MM.1S (cell line): Measurements from ENCODE around the gene VAV2.

Experiments used
- DNase-seq: peaks from one replicate; pipeline ENCODE4 v3.0.0-alpha.2; 2015
- H2AFZ ChIP-seq: fragments of 300-600 bp; sonication (generic); 2 replicates; pipeline ENCODE4 v1.6.0; 2016; ENCODE audit warnings: antibody characterized with exemption, low read length
- H3F3A ChIP-seq: fragments of 300-600 bp; sonication (generic); 2 replicates; pipeline ENCODE4 v1.6.1; 2016; ENCODE audit warnings: mild to moderate bottlenecking, antibody characterized with exemption, low read length, moderate library complexity, mixed read lengths; ENCODE audit not compliant: insufficient read depth
- H3K27ac ChIP-seq: fragments of 300-600 bp; sonication (generic); 2 replicates; pipeline ENCODE4 v1.5.1; 2016; ENCODE audit warnings: mild to moderate bottlenecking, low read length
- H3K27me3 ChIP-seq: fragments of 300-600 bp; sonication (generic); replicated peaks from 2 replicates; pipeline ENCODE4 v1.6.0; 2016; ENCODE audit warnings: low read length; ENCODE audit not compliant: insufficient read depth
- H3K36me3 ChIP-seq: fragments of 300-600 bp; sonication (generic); replicated peaks from 2 replicates; pipeline ENCODE4 v1.6.1; 2016; ENCODE audit warnings: mild to moderate bottlenecking, low read length, mixed read lengths; ENCODE audit not compliant: insufficient read depth
- H3K4me1 ChIP-seq: fragments of 300-600 bp; sonication (generic); 2 replicates; pipeline ENCODE4 v1.6.1; 2016; ENCODE audit warnings: low read length, mixed read lengths
- H3K4me2 ChIP-seq: fragments of 300-600 bp; sonication (generic); 2 replicates; pipeline ENCODE4 v1.6.0; 2016; ENCODE audit warnings: low read depth, low read length
- H3K4me3 ChIP-seq: fragments of 300-600 bp; sonication (generic); 2 replicates; pipeline ENCODE4 v1.5.1; 2016; ENCODE audit warnings: low read length, mixed read lengths
- H3K79me2 ChIP-seq: fragments of 300-600 bp; sonication (generic); 2 replicates; pipeline ENCODE4 v1.6.1; 2016; ENCODE audit warnings: mixed run types, low read length, mixed read lengths
- H3K9ac ChIP-seq: fragments of 300-600 bp; sonication (generic); 2 replicates; pipeline ENCODE4 v1.6.1; 2016; ENCODE audit warnings: low read length, mixed read lengths
- H3K9me2 ChIP-seq: fragments of 300-600 bp; sonication (generic); replicated peaks from 2 replicates; pipeline ENCODE4 v1.6.1; 2016; ENCODE audit warnings: mild to moderate bottlenecking, low read length, mixed read lengths; ENCODE audit not compliant: insufficient read depth
- H3K9me3 ChIP-seq: fragments of 300-600 bp; sonication (generic); replicated peaks from 2 replicates; pipeline ENCODE4 v1.6.1; 2016; ENCODE audit warnings: mild to moderate bottlenecking, low read length, mixed read lengths; ENCODE audit not compliant: insufficient read depth
- H4K20me1 ChIP-seq: fragments of 300-600 bp; sonication (generic); 2 replicates; pipeline ENCODE4 v1.6.1; 2016; ENCODE audit warnings: mild to moderate bottlenecking, low read length, moderate library complexity, mixed read lengths; ENCODE audit not compliant: insufficient read depth
- EZH2 ChIP-seq: fragments of 300-600 bp; sonication (generic); optimal IDR thresholded peaks from 2 replicates; pipeline ENCODE3; 2017; ENCODE audit warnings: low read depth, mild to moderate bottlenecking, antibody characterized with exemption, low read length, mixed read lengths
- EZH2phosphoT487 ChIP-seq: fragments of 300-600 bp; sonication (generic); IDR thresholded peaks from 2 replicates; pipeline ENCODE4 v1.6.1; 2018; ENCODE audit warnings: antibody characterized with exemption, low read length
- TF ChIP-seq, protein P1 (sequence below): fragments of 300-600 bp; sonication (generic); IDR thresholded peaks from 2 replicates; pipeline ENCODE4 v1.5.1; 2016; ENCODE audit warnings: antibody characterized with exemption, low read length, mixed read lengths

Gene VAV2

DNA sequence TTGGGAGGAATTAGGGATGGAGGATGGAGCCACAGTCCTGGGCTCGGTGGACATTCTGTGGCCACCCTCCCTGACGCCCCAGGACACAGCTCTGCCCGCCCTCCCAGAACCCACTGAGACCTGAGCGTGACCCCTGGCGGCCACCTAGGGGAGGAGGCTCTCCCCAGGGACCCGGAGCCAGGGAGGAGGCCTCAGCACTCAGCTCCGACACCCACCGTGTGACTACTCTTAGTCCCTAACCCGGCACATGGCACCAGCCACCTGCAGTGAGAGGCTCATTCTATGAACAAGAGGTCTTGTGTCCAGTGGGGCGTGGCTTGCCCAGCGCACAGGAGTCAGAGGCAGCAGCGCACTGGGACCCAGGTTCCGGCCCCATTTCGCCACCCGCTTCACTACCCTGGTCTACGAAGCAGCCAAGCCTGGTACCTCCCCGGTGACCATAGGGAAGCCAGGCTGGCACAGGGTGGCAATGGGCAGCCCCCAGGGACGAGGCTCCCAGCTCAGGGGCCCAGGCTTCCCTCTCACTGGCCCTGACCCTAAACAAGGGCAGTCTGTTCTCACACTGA lies 264.2 kb downstream of the VAV2 start:
- Histone ChIP-seq H3F3A (no peaks in the 10 kb centered on the region), H3K4me3 (no peak overlapping the region), H2AFZ (no peak overlapping the region), H3K9me2 (no peaks in the 10 kb centered on the region), H3K4me1 (no peaks in the 10 kb centered on the region), H3K9ac (no peak overlapping the region), H3K79me2 (no peaks in the 10 kb centered on the region), H3K9me3 (no peaks in the 10 kb centered on the region), H4K20me1 (no peaks in the 10 kb centered on the region), H3K27ac (no peak overlapping the region), H3K36me3 (no peaks in the 10 kb centered on the region), H3K4me2 (no peak overlapping the region), H3K27me3 (peaks cover 95% of the 10 kb centered on the region)
- TF ChIP-seq EZH2phosphoT487 (no peak), EZH2 (no peak)
- TF ChIP-seq, protein P1, sequence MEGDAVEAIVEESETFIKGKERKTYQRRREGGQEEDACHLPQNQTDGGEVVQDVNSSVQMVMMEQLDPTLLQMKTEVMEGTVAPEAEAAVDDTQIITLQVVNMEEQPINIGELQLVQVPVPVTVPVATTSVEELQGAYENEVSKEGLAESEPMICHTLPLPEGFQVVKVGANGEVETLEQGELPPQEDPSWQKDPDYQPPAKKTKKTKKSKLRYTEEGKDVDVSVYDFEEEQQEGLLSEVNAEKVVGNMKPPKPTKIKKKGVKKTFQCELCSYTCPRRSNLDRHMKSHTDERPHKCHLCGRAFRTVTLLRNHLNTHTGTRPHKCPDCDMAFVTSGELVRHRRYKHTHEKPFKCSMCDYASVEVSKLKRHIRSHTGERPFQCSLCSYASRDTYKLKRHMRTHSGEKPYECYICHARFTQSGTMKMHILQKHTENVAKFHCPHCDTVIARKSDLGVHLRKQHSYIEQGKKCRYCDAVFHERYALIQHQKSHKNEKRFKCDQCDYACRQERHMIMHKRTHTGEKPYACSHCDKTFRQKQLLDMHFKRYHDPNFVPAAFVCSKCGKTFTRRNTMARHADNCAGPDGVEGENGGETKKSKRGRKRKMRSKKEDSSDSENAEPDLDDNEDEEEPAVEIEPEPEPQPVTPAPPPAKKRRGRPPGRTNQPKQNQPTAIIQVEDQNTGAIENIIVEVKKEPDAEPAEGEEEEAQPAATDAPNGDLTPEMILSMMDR, result 0 out of 2 replicates have a peak, but pooled peaks have one; percentile 6
- DNase-seq, result no peak

DNA sequence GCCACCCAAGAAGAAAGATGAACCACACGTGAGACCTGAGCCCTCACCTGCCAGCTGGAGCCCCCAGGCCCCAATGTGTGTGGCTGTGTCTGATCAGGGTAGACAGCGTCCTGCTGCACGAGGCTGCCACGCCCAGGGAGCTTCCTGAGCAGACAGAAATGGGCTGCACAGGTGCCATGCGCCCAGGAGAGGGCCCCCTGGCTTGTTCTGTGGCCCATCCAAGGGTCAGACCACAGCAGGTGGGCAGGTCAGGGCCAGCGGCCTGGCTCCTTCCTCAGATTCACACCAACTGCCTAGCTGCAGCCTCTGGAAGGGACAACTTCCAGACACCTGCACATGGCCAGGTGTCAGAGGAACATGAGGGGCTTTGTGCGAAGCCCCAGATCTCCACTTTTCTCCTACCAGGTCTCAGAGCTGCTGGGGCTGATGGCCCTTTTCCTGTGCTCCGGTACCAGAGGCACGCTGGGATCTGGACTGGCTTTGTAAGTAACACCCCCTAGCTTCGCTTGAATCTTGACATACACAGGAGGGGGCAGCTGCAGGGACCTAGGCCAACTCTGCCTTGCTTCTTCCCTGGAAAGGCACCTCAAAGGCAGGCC lies 264.7 kb downstream of the VAV2 start:
- Histone ChIP-seq H3K9me2 (no peaks in the 10 kb centered on the region), H3K79me2 (no peaks in the 10 kb centered on the region)

DNA sequence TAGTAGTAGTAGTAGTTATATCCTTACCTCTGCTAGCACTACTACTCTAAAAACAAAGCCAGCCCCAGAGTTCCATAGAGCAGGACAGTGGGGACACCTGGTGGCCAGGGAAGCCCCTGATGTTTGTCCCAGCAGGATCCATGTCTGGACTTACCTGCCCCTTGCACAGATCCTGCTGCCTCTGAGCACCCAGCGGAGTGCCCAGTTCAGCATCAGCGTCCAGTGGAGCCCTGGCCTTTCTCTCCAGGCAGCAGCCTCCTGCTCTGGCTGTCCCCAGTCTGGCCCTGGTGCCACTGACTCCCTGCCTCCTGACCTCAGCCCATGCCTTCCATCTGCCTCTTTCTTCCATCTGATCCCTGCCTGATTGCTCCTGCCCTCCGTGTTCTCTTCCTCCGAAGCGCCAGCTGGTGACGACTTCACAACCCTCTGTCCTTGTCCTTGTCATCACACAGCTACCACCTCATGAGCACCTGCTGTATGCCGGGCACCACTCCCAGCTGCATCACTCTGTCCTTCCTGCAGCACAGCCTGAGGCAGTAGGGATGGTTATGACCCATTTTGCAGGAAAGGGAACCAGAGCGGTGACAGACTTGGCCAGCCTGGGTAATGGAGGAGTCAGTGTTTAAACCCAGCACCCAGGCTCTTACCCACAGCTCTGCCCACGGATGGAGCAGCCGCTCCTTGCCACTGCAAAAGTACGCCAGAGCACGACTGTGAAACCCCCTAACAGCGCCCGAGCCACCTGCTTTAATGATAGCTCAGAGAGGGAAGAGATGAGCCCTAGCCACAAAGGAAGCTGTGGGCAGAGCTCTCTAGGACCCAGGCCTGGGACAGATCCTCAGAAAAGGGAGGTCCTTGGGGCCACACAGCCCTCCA lies 265.5 kb downstream of the VAV2 start:
- Histone ChIP-seq H2AFZ (no peak overlapping the region), H3F3A (no peaks in the 10 kb centered on the region), H3K27ac (no peak overlapping the region), H4K20me1 (no peaks in the 10 kb centered on the region), H3K4me3 (no peak overlapping the region), H3K4me2 (no peak overlapping the region), H3K79me2 (no peaks in the 10 kb centered on the region), H3K9me3 (no peaks in the 10 kb centered on the region), H3K4me1 (no peaks in the 10 kb centered on the region), H3K9me2 (no peaks in the 10 kb centered on the region), H3K9ac (no peak overlapping the region), H3K36me3 (no peaks in the 10 kb centered on the region), H3K27me3 (peaks cover 97% of the 10 kb centered on the region)
- TF ChIP-seq EZH2, result no peak
- no peak for TF ChIP-seq EZH2phosphoT487
- TF ChIP-seq, protein P1, result peak; percentile 15; the same call in 1 of the 2 replicates
- DNase-seq, result no peak

More for the DNA sequence above, 264.7 kb downstream of the VAV2 start:
- Histone ChIP-seq H3K9me3 (no peaks in the 10 kb centered on the region), H2AFZ (no peak overlapping the region), H3K4me2 (no peak overlapping the region), H3K4me1 (no peaks in the 10 kb centered on the region), H3K27me3 (peaks cover 95% of the 10 kb centered on the region), H3F3A (no peaks in the 10 kb centered on the region), H3K36me3 (no peaks in the 10 kb centered on the region), H3K4me3 (no peak overlapping the region), H3K27ac (no peak overlapping the region), H4K20me1 (no peaks in the 10 kb centered on the region), H3K9ac (no peak overlapping the region)
- DNase-seq, result no peak
- no peak for TF ChIP-seq EZH2phosphoT487
- TF ChIP-seq EZH2, result no peak
- TF ChIP-seq, protein P1, result no peak
